A673 (cell line): ENCODE data around the gene SH3GL3. TPM values are rescaled to one million over a fixed set of nuclear protein-coding genes. Genes with fewer than 3 reads are reported as not detected.

Source experiments
- BruUV-seq: library from RNA; stranded (reverse); fragments of 400-500 nt; replicated peaks from 2 replicates; lab custom pipeline; 2021; lab: Mats Ljungman, UMichigan
- CTCF ChIA-PET: fragments of 300-600 bp; sonication (Branson Sonifier 250); formaldehyde crosslinking; loops from one replicate; lab custom pipeline; 2022; ENCODE audit warnings: antibody characterized with exemption; lab: Charles Lee
- POLR2A ChIA-PET: fragments of 300-600 bp; sonication (Branson Sonifier 250); formaldehyde crosslinking; loops from one replicate; lab custom pipeline; 2022; ENCODE audit warnings: antibody characterized with exemption; ENCODE audit not compliant: low non-redundant PET; lab: Charles Lee
- DNase-seq: peaks from one replicate; pipeline ENCODE4 v3.0.0-alpha.2; 2015; ENCODE audit warnings: low spot score
- H3K27ac ChIP-seq: fragments of 200-600 bp; sonication (generic); 2 replicates; pipeline ENCODE4 v1.5.1; 2016; ENCODE audit warnings: mixed run types, low read depth, mild to moderate bottlenecking, mixed read lengths, antibody characterized with exemption, low read length; ENCODE audit not compliant: poor library complexity, severe bottlenecking
- H3K27me3 ChIP-seq: fragments of 200-600 bp; sonication (generic); replicated peaks from 2 replicates; pipeline ENCODE4 v1.6.1; 2017; ENCODE audit warnings: mixed run types, low read depth, mild to moderate bottlenecking, mixed read lengths, antibody characterized with exemption, low read length; ENCODE audit not compliant: insufficient read depth, poor library complexity
- H3K36me3 ChIP-seq: fragments of 200-600 bp; sonication (generic); 2 replicates; pipeline ENCODE4 v1.6.1; 2016; ENCODE audit warnings: mixed run types, mild to moderate bottlenecking, mixed read lengths, antibody characterized with exemption, low read length; ENCODE audit not compliant: insufficient read depth, poor library complexity, severe bottlenecking
- H3K4me1 ChIP-seq: fragments of 200-600 bp; sonication (generic); 2 replicates; pipeline ENCODE4 v1.6.1; 2017; ENCODE audit warnings: mixed run types, mild to moderate bottlenecking, mixed read lengths, antibody characterized with exemption, low read length; ENCODE audit not compliant: insufficient read depth, poor library complexity, severe bottlenecking
- H3K4me3 ChIP-seq: fragments of 200-600 bp; sonication (generic); 2 replicates; pipeline ENCODE4 v1.5.1; 2016; ENCODE audit warnings: low read depth, mixed run types, mild to moderate bottlenecking, mixed read lengths, low read length; ENCODE audit not compliant: poor library complexity, severe bottlenecking
- H3K9me3 ChIP-seq: fragments of 200-600 bp; sonication (generic); 2 replicates; pipeline ENCODE4 v1.6.1; 2016; ENCODE audit warnings: mixed run types, low read depth, mild to moderate bottlenecking, mixed read lengths, antibody characterized with exemption, low read length; ENCODE audit not compliant: poor library complexity, severe bottlenecking
- EZH2 ChIP-seq: fragments of 200-600 bp; sonication (generic); IDR thresholded peaks from 2 replicates; pipeline ENCODE4 v1.6.1; 2017; ENCODE audit warnings: borderline replicate concordance, low read depth, mild to moderate bottlenecking, mixed read lengths, antibody characterized with exemption, low read length; ENCODE audit not compliant: poor library complexity, severe bottlenecking
- intact Hi-C: fragments of 100-400 bp; cut with micrococcal nuclease; formaldehyde crosslinking; loops from one replicate; pipeline ENCODE4 v1.10.0; 2022; ENCODE audit not compliant: unreplicated experiment
- total RNA-seq: library from RNA; stranded (reverse); gene quantifications from 2 replicates; pipeline ENCODE4 v1.2.3, GENCODE V29; 2021
- TF ChIP-seq, protein P1 (sequence below): fragments of 300-800, 200-600 bp; sonication (generic); conservative IDR thresholded peaks from 2 replicates; pipeline ENCODE4 v1.5.1; 2017; ENCODE audit warnings: low read depth, mild to moderate bottlenecking, antibody characterized with exemption, low read length, moderate library complexity, mixed read lengths

The SH3GL3 gene
- total RNA-seq, 1 experiment from 2014 or later = 25.6 TPM

DNA sequence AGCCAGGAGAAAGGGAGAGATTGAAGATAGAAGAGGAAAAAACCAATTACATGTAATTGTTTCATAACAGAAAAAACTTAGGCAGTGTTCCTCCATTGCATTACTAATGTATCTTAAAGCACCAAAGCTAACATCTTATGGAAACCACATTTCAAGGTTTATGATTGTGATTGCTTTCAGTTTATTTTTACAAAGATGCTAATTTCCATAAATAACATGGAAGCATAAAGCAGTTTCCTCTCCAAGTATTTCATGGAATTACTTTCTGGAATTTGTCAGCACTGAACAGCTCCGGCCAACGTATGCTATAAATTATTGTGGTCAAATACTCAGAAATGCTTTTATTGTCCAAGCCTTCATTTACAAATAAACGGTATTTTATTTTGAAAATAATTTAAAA lies 218.3 kb downstream of the SH3GL3 start:
- no peaks in the 10 kb centered on the region for H3K27me3 ChIP-seq
- H3K4me1 ChIP-seq = no peaks in the 10 kb centered on the region
- H3K4me3 ChIP-seq = no peak overlapping the region
- no TSS peak for BruUV-seq
- ChIA-PET CTCF (no interaction called here), POLR2A (no interaction called here)
- no peak for DNase-seq
- no peak overlapping the region for H3K27ac ChIP-seq
- no peaks in the 10 kb centered on the region for H3K36me3 ChIP-seq
- intact Hi-C loops = no loop called here
- no peak for TF ChIP-seq EZH2
- TF ChIP-seq, protein P1, sequence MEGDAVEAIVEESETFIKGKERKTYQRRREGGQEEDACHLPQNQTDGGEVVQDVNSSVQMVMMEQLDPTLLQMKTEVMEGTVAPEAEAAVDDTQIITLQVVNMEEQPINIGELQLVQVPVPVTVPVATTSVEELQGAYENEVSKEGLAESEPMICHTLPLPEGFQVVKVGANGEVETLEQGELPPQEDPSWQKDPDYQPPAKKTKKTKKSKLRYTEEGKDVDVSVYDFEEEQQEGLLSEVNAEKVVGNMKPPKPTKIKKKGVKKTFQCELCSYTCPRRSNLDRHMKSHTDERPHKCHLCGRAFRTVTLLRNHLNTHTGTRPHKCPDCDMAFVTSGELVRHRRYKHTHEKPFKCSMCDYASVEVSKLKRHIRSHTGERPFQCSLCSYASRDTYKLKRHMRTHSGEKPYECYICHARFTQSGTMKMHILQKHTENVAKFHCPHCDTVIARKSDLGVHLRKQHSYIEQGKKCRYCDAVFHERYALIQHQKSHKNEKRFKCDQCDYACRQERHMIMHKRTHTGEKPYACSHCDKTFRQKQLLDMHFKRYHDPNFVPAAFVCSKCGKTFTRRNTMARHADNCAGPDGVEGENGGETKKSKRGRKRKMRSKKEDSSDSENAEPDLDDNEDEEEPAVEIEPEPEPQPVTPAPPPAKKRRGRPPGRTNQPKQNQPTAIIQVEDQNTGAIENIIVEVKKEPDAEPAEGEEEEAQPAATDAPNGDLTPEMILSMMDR = no peak
- H3K9me3 ChIP-seq = no peaks in the 10 kb centered on the region

Other genes starting within 250 kb of the SH3GL3 start
- gene HDGFL3, start 239.5 kb upstream of the SH3GL3 start, total RNA-seq = 103 TPM in 2 replicates
- 0.37 and 0.46 TPM in 2 replicates for gene BNC1, start 162.7 kb upstream of the SH3GL3 start, total RNA-seq
- gene ADAMTSL3, start 206.8 kb downstream of the SH3GL3 start, total RNA-seq = 0.95 and 2.3 TPM in 2 replicates